Hepatocyte (in vitro differentiated cells): ENCODE results near the gene MACROH2A2. TPM values are rescaled to one million over a fixed set of nuclear protein-coding genes. Genes with fewer than 3 reads are reported as not detected.

ENCODE experiments used
- DNase-seq: peaks from one replicate; pipeline ENCODE4 v3.0.0-alpha.2; 2016; ENCODE audit warnings: low spot score
- H2AFZ ChIP-seq: fragments of 200-600 bp; sonication (generic); 2 replicates; pipeline ENCODE4 v1.6.0; 2016; ENCODE audit warnings: antibody characterized with exemption, mild to moderate bottlenecking
- H3K27ac ChIP-seq: fragments of 200-600 bp; sonication (generic); 2 replicates; pipeline ENCODE4 v1.5.1; 2016; ENCODE audit warnings: mild to moderate bottlenecking
- H3K27me3 ChIP-seq: fragments of 200-600 bp; sonication (generic); 2 replicates; pipeline ENCODE4 v1.6.1; 2016
- H3K36me3 ChIP-seq: fragments of 200-600 bp; sonication (generic); replicated peaks from 2 replicates; pipeline ENCODE4 v1.5.1; 2016; ENCODE audit warnings: low read depth; ENCODE audit not compliant: insufficient read depth
- H3K4me1 ChIP-seq: fragments of 200-600 bp; sonication (generic); 2 replicates; pipeline ENCODE4 v1.5.1; 2016; ENCODE audit warnings: mild to moderate bottlenecking, moderate library complexity; ENCODE audit not compliant: insufficient read depth
- H3K4me2 ChIP-seq: fragments of 200-600 bp; sonication (generic); 2 replicates; pipeline ENCODE4 v1.6.0; 2016
- H3K4me3 ChIP-seq: fragments of 200-600 bp; sonication (generic); 2 replicates; pipeline ENCODE4 v1.5.1; 2016; ENCODE audit warnings: mild to moderate bottlenecking
- H3K79me2 ChIP-seq: fragments of 200-600 bp; sonication (generic); 2 replicates; pipeline ENCODE4 v1.6.0; 2017; ENCODE audit warnings: mild to moderate bottlenecking
- H3K9me2 ChIP-seq: fragments of 200-600 bp; sonication (generic); replicated peaks from 2 replicates; pipeline ENCODE4 v1.6.0; 2017; ENCODE audit warnings: mild to moderate bottlenecking; ENCODE audit not compliant: insufficient read depth
- H3K9me3 ChIP-seq: fragments of 200-600 bp; sonication (generic); 2 replicates; pipeline ENCODE4 v1.5.1; 2016; ENCODE audit warnings: low read depth, mild to moderate bottlenecking
- H4K20me1 ChIP-seq: fragments of 200-600 bp; sonication (generic); 2 replicates; pipeline ENCODE4 v1.6.0; 2016; ENCODE audit warnings: mild to moderate bottlenecking; ENCODE audit not compliant: insufficient read depth, poor library complexity, severe bottlenecking
- CTCF ChIP-seq: fragments of 200-600 bp; sonication (generic); IDR thresholded peaks from 2 replicates; pipeline ENCODE4 v1.5.1; 2016; ENCODE audit warnings: antibody characterized with exemption, mild to moderate bottlenecking; ENCODE audit not compliant: poor library complexity
- EZH2 ChIP-seq: fragments of 200-600 bp; sonication (generic); IDR thresholded peaks from 2 replicates; pipeline ENCODE4 v1.6.1; 2016; ENCODE audit warnings: antibody characterized with exemption, mild to moderate bottlenecking, borderline replicate concordance
- EZH2phosphoT487 ChIP-seq: fragments of 200-600 bp; sonication (generic); IDR thresholded peaks from one replicate; pipeline ENCODE4 v1.6.1; 2018; ENCODE audit warnings: antibody characterized with exemption, mild to moderate bottlenecking, low read depth, moderate library complexity; ENCODE audit not compliant: unreplicated experiment, severe bottlenecking
- WGBS: methylation state at CpG from one replicate; pipeline ENCODE4 v1.1.6; 2016; ENCODE audit warnings: low lambda C conversion rate; ENCODE audit errors: missing lambda C conversion rate; 5-methylcytosine and 5-hydroxymethylcytosine counted together
- polyA plus RNA-seq: library from polyadenylated mRNA; unstranded; fragments of >200 nt; fragmentation: Nextera tagmentation; extraction: Ambion mirVana; gene quantifications from 2 replicates; pipeline ENCODE4 v1.2.1, GENCODE V29; 2016
- total RNA-seq: library from RNA; depleted of rRNA; stranded (reverse); fragments of >200 nt; gene quantifications from 2 replicates; pipeline ENCODE4 v1.2.3, GENCODE V29; 2014

The MACROH2A2 gene
- total and polyA plus RNA-seq, 2 experiments from 2014 or later = 45.7 to 47.2 TPM

GRCh38 chr10:70126700-70127395, 74.2 kb downstream of the MACROH2A2 start:
- no peak overlapping the region for H3K27ac ChIP-seq
- 93% methylated on average over 15 of the region's 15 CpGs for WGBS
- H3K36me3 ChIP-seq = no peaks in the 10 kb centered on the region
- no peak overlapping the region for H3K4me3 ChIP-seq
- H3K9me3 ChIP-seq = no peaks in the 10 kb centered on the region
- H3K4me1 ChIP-seq = peaks cover 3% of the 10 kb centered on the region
- DNase-seq = no peak
- no peak overlapping the region for H3K4me2 ChIP-seq
- H4K20me1 ChIP-seq = no peaks in the 10 kb centered on the region
- H3K9me2 ChIP-seq = no peaks in the 10 kb centered on the region
- peaks cover 5% of the 10 kb centered on the region for H3K79me2 ChIP-seq
- TF ChIP-seq CTCF = no peak
- no peak for TF ChIP-seq EZH2phosphoT487
- no peak for TF ChIP-seq EZH2
- no peaks in the 10 kb centered on the region for H3K27me3 ChIP-seq
- no peak overlapping the region for H2AFZ ChIP-seq

DNA sequence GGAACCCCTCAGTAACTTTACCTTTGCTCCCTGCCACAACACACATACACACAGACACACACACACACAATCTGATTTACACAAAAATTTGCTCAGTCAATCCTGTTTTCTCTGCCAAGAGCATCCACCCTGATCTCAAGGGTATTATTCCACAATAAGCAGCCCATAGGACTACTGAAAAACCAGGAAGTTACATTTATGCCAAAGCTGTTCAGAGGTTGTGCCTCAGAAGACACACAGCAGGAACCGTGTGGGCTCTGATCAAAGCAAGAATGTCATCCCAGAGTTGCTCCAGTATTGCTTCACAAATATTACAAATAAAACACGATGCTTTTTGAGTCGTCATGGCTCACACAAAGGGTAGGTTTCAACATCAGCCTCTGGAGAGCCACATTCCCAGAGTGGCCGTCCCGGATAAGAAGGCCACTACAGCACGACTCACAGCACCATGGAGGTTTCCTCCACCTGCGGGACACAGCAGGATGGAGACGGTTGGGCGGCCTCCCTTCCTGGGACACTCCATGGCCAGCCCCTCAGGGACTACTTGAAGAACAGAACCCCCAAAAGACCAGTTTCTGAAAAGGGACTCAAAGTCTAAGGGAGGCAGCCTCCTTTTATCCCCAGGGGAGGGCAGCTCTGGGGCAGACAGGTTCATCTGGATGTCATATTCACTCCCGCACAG, 78.4 kb downstream of the MACROH2A2 start:
- H3K4me2 ChIP-seq = peak overlapping the region; percentile 92
- WGBS = 79% methylated on average over 10 of the region's 10 CpGs
- H4K20me1 ChIP-seq = no peaks in the 10 kb centered on the region
- no peaks in the 10 kb centered on the region for H3K9me3 ChIP-seq
- TF ChIP-seq CTCF (no peak), EZH2phosphoT487 (no peak), EZH2 (no peak)
- no peak overlapping the region for H3K4me3 ChIP-seq
- DNase-seq = no peak
- H3K9me2 ChIP-seq = no peaks in the 10 kb centered on the region
- no peaks in the 10 kb centered on the region for H3K27me3 ChIP-seq
- H2AFZ ChIP-seq = no peak overlapping the region
- no peaks in the 10 kb centered on the region for H3K36me3 ChIP-seq
- peaks cover 5% of the 10 kb centered on the region for H3K79me2 ChIP-seq
- H3K4me1 ChIP-seq = peaks cover 9% of the 10 kb centered on the region
- H3K27ac ChIP-seq = peak overlapping the region; percentile 25

DNA sequence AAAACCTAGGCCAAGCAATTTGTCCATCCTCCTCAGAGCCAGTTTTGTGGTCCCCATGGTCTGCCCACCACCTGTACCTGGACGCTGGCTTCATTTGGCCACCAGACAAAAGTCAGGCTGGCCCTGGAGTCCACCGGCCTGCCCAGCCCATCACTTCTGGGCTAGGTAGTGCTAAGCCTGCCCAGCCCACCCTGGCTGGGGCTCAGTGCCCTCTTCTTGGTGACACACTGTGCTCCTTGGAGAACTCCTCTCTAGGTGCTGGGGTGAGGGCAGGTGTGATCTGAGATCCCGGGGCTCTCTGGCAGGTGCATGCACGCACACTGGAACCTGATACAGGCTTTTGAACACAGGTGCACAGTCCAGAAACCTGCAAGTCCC, 78.9 kb downstream of the MACROH2A2 start:
- WGBS = 98% methylated on average over 4 of the region's 4 CpGs
- H3K27ac ChIP-seq = peak overlapping the region; percentile 25
- H3K27me3 ChIP-seq = no peaks in the 10 kb centered on the region
- no peak for TF ChIP-seq EZH2
- TF ChIP-seq EZH2phosphoT487 = no peak
- no peak for TF ChIP-seq CTCF
- H3K36me3 ChIP-seq = no peaks in the 10 kb centered on the region
- no peaks in the 10 kb centered on the region for H3K9me2 ChIP-seq
- no peak overlapping the region for H3K4me3 ChIP-seq
- no peak overlapping the region for H2AFZ ChIP-seq
- peaks cover 9% of the 10 kb centered on the region for H3K4me1 ChIP-seq
- no peak for DNase-seq
- no peaks in the 10 kb centered on the region for H4K20me1 ChIP-seq
- peak overlapping the region; percentile 92 for H3K4me2 ChIP-seq
- no peaks in the 10 kb centered on the region for H3K9me3 ChIP-seq
- peaks cover 5% of the 10 kb centered on the region for H3K79me2 ChIP-seq
